Breast epithelium (tissue), 4 donors: Measurements from ENCODE around the gene ASXL3. TPM values are rescaled to one million over a fixed set of nuclear protein-coding genes. Genes with fewer than 3 reads are reported as not detected.

Source experiments
- DNase-seq, 2 donors: peaks; one replicate each; pipeline ENCODE4 v3.0.0-alpha.2; 2019; ENCODE audit warnings: low spot score in 2 of 2
- H3K27ac ChIP-seq, 2 donors: fragments of 200-600 bp; sonication (generic) in 1 of 2; one replicate each; pipeline ENCODE4 v1.5.1; 2016 to 2019; ENCODE audit warnings: mild to moderate bottlenecking in 1 of 2
- H3K27me3 ChIP-seq, 2 donors: fragments of 200-600 bp; sonication (generic) in 1 of 2; one replicate each; pipeline versions ENCODE4 v1.5.1 to v1.6.0; 2017 to 2019; ENCODE audit warnings: control low read depth in 1 of 2, mild to moderate bottlenecking in 1 of 2
- H3K36me3 ChIP-seq: fragments of 200-600 bp; one replicate; pipeline ENCODE4 v1.5.1; 2019
- H3K4me1 ChIP-seq, 2 donors: fragments of 200-600 bp; sonication (generic); one replicate each; pipeline ENCODE4 v1.5.1; 2016 to 2019; ENCODE audit warnings: control low read depth in 1 of 2
- H3K4me3 ChIP-seq, 3 donors: fragments of 200-600 bp; sonication (generic); 1 replicate in 2 of 3; 2 replicates in 1 of 3; pipeline ENCODE4 v1.5.1; 2016 to 2019; ENCODE audit warnings: mild to moderate bottlenecking in 3 of 3, moderate library complexity in 2 of 3
- H3K9me3 ChIP-seq, 2 donors: fragments of 200-600 bp; sonication (generic) in 1 of 2; one replicate each; pipeline ENCODE4 v1.5.1; 2016 to 2019; ENCODE audit warnings: control low read depth in 1 of 2
- POLR2A ChIP-seq: fragments of 450-650 bp; IDR thresholded peaks from one replicate; pipeline ENCODE4 v1.6.1; 2016; ENCODE audit warnings: antibody characterized with exemption, mild to moderate bottlenecking, moderate library complexity
- POLR2AphosphoS5 ChIP-seq, 3 donors: sonication (generic); formaldehyde crosslinking; IDR thresholded peaks; one replicate each; pipeline ENCODE4 v1.6.1; 2017; ENCODE audit warnings: antibody characterized with exemption in 3 of 3
- intact Hi-C: fragments of 100-400 bp; cut with DNase I; formaldehyde crosslinking; loops from one replicate; pipeline ENCODE4 v1.15.1; 2023; ENCODE audit warnings: low total_unique reads
- total RNA-seq, 3 donors: library from RNA; depleted of rRNA; stranded (reverse); fragments of >200 nt; gene quantifications; one replicate each; pipeline ENCODE4 v1.1.0, GENCODE V29; 2016
- TF ChIP-seq, protein P1 (sequence below), 3 donors: fragments of 450-650 bp; IDR thresholded peaks; one replicate each; pipeline ENCODE4 v1.5.1; 2016 to 2017; ENCODE audit warnings: antibody characterized with exemption in 3 of 3, mild to moderate bottlenecking in 3 of 3, moderate library complexity in 3 of 3

Gene ASXL3
- total RNA-seq, 3 donors from 2014 or later, result 0.96 to 3.4 (median 0.98) TPM

DNA sequence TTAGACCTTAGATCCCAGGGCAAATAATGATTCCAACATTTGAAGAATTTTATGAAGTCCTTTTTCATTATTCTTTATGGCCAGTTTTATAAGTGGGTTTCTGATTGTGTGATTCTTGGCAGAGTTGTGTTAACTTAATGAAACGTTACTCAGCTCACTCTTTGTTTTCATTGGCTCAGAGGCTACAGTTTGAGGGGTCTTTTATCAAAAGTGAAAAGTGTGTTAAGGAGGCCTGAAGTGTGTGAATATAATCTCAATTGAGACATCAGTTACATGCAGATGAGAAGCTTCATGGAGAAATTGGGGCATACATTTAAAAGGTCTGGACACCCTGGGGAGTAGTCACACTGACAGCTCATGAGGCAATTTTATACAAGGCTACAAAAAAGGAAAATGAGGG is 74.6 kb downstream of the ASXL3 start:
- H3K9me3 ChIP-seq, result no peaks in the 10 kb centered on the region
- no peak overlapping the region for H3K4me3 ChIP-seq
- DNase-seq, result no peak
- H3K27me3 ChIP-seq, result no peaks in the 10 kb centered on the region
- no peak overlapping the region for H3K27ac ChIP-seq
- intact Hi-C loops, result no loop called here
- H3K36me3 ChIP-seq, result no peaks in the 10 kb centered on the region
- TF ChIP-seq, protein P1, sequence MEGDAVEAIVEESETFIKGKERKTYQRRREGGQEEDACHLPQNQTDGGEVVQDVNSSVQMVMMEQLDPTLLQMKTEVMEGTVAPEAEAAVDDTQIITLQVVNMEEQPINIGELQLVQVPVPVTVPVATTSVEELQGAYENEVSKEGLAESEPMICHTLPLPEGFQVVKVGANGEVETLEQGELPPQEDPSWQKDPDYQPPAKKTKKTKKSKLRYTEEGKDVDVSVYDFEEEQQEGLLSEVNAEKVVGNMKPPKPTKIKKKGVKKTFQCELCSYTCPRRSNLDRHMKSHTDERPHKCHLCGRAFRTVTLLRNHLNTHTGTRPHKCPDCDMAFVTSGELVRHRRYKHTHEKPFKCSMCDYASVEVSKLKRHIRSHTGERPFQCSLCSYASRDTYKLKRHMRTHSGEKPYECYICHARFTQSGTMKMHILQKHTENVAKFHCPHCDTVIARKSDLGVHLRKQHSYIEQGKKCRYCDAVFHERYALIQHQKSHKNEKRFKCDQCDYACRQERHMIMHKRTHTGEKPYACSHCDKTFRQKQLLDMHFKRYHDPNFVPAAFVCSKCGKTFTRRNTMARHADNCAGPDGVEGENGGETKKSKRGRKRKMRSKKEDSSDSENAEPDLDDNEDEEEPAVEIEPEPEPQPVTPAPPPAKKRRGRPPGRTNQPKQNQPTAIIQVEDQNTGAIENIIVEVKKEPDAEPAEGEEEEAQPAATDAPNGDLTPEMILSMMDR (IDR thresholded peaks at IDR 0.05), result no peak
- TF ChIP-seq POLR2AphosphoS5 (IDR thresholded peaks at IDR 0.05), result no peak
- H3K4me1 ChIP-seq, result no peaks in the 10 kb centered on the region

DNA sequence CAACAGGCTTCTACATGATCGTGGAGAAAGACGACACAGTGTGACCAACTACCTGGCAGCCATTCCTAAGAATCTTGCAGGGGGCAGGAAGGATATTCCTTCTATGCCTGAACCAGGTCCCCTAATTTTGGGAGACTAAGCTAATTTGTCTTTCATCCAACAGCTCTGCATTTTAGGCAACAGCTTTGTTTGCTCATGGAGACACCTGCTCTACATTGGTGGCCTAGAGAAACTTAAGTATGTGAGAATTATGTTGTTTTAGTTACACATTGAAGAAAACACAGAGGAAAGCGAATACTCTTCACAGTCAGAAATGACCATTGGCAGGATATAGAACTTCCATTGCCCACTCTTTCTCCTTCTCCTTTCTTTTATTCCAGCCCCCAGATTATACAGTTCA is 75.2 kb downstream of the ASXL3 start:
- H3K27me3 ChIP-seq, result no peaks in the 10 kb centered on the region
- intact Hi-C loops, result no loop called here
- no peaks in the 10 kb centered on the region for H3K36me3 ChIP-seq
- no peak overlapping the region for H3K4me3 ChIP-seq
- TF ChIP-seq POLR2A (no peak), POLR2AphosphoS5 (IDR thresholded peaks at IDR 0.05) (no peak)
- TF ChIP-seq, protein P1 (IDR thresholded peaks at IDR 0.05), result no peak
- H3K4me1 ChIP-seq, result no peaks in the 10 kb centered on the region
- DNase-seq, result no peak
- no peak overlapping the region for H3K27ac ChIP-seq
- H3K9me3 ChIP-seq, result no peaks in the 10 kb centered on the region

DNA sequence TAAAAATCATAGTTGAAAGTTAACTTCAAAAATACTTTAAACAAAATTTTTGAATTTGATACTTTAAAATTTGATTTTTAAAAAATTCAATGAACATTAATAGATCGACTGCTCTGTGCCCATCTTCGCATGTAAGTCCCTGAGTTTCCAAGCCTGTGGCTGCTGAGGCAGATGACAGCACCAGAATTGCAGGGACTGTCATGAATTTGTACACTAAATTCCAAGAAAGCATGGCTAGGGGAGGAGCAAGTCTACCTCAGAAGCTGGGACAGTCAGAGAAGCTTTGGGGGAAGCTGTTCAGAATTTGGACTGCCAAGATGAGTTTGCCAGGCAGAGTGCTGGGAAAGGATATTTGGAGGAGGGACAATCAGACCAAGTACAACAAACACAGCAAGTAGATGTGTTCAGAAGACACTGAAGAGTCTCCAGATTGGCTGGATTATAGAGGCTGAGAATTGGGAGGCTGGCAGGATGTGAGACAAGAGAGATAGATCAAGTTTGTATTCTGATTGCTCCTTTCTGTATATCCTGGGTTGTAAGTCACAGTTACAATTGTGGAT is 79.0 kb downstream of the ASXL3 start:
- H3K36me3 ChIP-seq, result no peaks in the 10 kb centered on the region
- DNase-seq, result no peak
- no peaks in the 10 kb centered on the region for H3K4me1 ChIP-seq
- intact Hi-C loops, result no loop called here
- TF ChIP-seq POLR2AphosphoS5 (IDR thresholded peaks at IDR 0.05), result no peak
- no peak for TF ChIP-seq POLR2A
- TF ChIP-seq, protein P1 (IDR thresholded peaks at IDR 0.05), result no peak
- no peaks in the 10 kb centered on the region for H3K27me3 ChIP-seq
- H3K4me3 ChIP-seq, result no peak overlapping the region
- no peak overlapping the region for H3K27ac ChIP-seq
- H3K9me3 ChIP-seq, result no peaks in the 10 kb centered on the region

DNA sequence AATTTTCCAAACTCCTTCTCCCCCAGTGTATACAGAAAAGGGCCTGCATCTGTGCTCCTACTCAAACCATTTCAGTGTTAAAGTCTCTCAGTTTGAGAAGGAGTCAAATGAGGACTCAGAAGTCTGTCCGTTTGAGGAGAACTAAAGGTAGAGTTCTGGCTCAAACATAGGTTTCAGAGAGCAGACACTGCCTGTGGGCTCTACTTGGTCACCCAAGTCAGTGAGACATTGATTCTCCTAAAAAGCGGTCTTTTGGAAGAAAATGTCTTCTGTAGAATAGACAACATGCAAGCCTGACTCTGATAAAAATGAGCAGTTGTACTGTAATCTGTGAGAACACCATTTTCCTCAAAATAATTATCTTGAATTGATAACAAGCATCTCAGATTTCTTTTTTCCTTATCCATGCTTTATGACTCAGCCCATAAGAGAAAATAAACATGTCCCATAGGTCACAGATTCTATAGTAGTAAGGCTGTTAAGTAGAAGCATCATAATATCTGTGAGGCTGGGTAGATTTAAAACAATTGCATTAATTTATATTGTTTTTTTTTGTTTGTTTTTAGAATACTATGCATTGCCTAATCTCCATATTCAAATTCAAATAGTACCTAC is 82.8 kb downstream of the ASXL3 start:
- Histone ChIP-seq H3K9me3 (no peaks in the 10 kb centered on the region), H3K27me3 (no peaks in the 10 kb centered on the region), H3K36me3 (no peaks in the 10 kb centered on the region), H3K4me1 (no peaks in the 10 kb centered on the region), H3K4me3 (no peak overlapping the region), H3K27ac (no peak overlapping the region)
- no peak for TF ChIP-seq POLR2A
- TF ChIP-seq, protein P1 (IDR thresholded peaks at IDR 0.05), result no peak
- no peak for DNase-seq
- intact Hi-C loops, result no loop called here

DNA sequence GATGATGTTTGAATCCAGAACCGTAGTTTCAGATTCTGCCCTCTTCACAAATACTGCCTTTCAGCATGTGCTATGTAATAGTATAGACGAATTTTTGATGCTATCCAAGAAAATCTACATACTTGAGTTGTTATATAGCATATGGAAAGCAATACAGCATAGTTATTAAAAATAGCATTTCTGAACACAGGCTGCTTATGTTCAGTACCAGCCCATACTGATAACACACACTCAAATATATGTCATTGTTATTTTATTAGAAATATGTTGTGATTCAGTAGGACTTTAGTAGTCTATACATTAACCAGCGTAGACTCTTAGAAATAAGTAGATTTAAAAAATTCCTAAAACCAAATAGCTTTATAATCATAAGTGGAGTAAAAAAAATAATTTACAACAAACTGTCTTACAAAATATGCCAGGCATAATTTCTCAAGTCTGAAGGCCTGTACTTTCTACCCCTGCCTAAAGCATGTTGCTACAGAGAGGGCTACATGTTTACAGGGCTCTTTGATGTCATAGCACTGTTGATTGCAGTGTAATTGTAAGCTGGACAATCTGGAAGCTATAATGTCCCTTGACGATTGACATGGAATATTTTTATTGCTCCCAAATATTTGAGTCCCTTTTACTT is 86.3 kb downstream of the ASXL3 start:
- Histone ChIP-seq H3K27ac (no peak overlapping the region), H3K36me3 (no peaks in the 10 kb centered on the region), H3K27me3 (no peaks in the 10 kb centered on the region), H3K4me3 (no peak overlapping the region), H3K9me3 (no peaks in the 10 kb centered on the region), H3K4me1 (no peaks in the 10 kb centered on the region)
- no peak for DNase-seq
- intact Hi-C loops, result no loop called here
- TF ChIP-seq, protein P1 (IDR thresholded peaks at IDR 0.05), result no peak
